ENCODE results near the gene IL13RA1. TPM values are rescaled to one million over a fixed set of nuclear protein-coding genes. Genes with fewer than 3 reads are reported as not detected.

Gene IL13RA1
- total and polyA plus RNA-seq, 4 donors = 31.2 to 137 (median 44.5) TPM

- TF ChIP-seq TAF1 (conservative IDR thresholded peaks at IDR 0.05) (no peak), YY1 (IDR thresholded peaks at IDR 0.05) (no peak), FOXA1 (IDR thresholded peaks at IDR 0.05) (no peak), HNF4A (conservative IDR thresholded peaks at IDR 0.05) (no peak), CTCF (IDR thresholded peaks at IDR 0.05; ENCODE audit: low read depth, low read length, missing input control) (no peak), GABPA (IDR thresholded peaks at IDR 0.05 in 1 of 2, conservative IDR thresholded peaks at IDR 0.05 in 1 of 2) (no peak), HNF4G (IDR thresholded peaks at IDR 0.05) (no peak), NR2F2 (IDR thresholded peaks at IDR 0.05) (no peak), RAD21 (IDR thresholded peaks at IDR 0.05) (no peak), MAX (IDR thresholded peaks at IDR 0.05) (no peak), FOXA2 (IDR thresholded peaks at IDR 0.05) (no peak), SP1 (IDR thresholded peaks at IDR 0.05) (no peak)
- TF ChIP-seq, protein P1, sequence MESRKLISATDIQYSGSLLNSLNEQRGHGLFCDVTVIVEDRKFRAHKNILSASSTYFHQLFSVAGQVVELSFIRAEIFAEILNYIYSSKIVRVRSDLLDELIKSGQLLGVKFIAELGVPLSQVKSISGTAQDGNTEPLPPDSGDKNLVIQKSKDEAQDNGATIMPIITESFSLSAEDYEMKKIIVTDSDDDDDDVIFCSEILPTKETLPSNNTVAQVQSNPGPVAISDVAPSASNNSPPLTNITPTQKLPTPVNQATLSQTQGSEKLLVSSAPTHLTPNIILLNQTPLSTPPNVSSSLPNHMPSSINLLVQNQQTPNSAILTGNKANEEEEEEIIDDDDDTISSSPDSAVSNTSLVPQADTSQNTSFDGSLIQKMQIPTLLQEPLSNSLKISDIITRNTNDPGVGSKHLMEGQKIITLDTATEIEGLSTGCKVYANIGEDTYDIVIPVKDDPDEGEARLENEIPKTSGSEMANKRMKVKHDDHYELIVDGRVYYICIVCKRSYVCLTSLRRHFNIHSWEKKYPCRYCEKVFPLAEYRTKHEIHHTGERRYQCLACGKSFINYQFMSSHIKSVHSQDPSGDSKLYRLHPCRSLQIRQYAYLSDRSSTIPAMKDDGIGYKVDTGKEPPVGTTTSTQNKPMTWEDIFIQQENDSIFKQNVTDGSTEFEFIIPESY (IDR thresholded peaks at IDR 0.05) = no peak
- TF ChIP-seq, protein P2, sequence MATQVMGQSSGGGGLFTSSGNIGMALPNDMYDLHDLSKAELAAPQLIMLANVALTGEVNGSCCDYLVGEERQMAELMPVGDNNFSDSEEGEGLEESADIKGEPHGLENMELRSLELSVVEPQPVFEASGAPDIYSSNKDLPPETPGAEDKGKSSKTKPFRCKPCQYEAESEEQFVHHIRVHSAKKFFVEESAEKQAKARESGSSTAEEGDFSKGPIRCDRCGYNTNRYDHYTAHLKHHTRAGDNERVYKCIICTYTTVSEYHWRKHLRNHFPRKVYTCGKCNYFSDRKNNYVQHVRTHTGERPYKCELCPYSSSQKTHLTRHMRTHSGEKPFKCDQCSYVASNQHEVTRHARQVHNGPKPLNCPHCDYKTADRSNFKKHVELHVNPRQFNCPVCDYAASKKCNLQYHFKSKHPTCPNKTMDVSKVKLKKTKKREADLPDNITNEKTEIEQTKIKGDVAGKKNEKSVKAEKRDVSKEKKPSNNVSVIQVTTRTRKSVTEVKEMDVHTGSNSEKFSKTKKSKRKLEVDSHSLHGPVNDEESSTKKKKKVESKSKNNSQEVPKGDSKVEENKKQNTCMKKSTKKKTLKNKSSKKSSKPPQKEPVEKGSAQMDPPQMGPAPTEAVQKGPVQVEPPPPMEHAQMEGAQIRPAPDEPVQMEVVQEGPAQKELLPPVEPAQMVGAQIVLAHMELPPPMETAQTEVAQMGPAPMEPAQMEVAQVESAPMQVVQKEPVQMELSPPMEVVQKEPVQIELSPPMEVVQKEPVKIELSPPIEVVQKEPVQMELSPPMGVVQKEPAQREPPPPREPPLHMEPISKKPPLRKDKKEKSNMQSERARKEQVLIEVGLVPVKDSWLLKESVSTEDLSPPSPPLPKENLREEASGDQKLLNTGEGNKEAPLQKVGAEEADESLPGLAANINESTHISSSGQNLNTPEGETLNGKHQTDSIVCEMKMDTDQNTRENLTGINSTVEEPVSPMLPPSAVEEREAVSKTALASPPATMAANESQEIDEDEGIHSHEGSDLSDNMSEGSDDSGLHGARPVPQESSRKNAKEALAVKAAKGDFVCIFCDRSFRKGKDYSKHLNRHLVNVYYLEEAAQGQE (IDR thresholded peaks at IDR 0.05) = no peak
- peaks cover 0 to 11% (median 5%) of the 10 kb centered on the region in 4 donors for H3K36me3 ChIP-seq (ENCODE audit: control insufficient read depth in 4 of 4, insufficient read depth in 3 of 4, low read depth in 1 of 4, low read length in 3 of 4)
- 86% methylated on average over 4 of the region's 4 CpGs for WGBS
- no peaks in the 10 kb centered on the region for H3K27me3 ChIP-seq (ENCODE audit: control insufficient read depth in 4 of 4, insufficient read depth in 4 of 4, low read length in 3 of 4)
- DNase-seq (ENCODE audit: low spot score) = no peak
- H3K4me1 ChIP-seq (ENCODE audit: control insufficient read depth in 4 of 4, insufficient read depth in 4 of 4, low read length in 3 of 4) = peaks cover 0 to 14% (median 4%) of the 10 kb centered on the region in 4 donors
- H3K27ac ChIP-seq (ENCODE audit: low read depth in 1 of 2, low read length in 2 of 2) = no peak overlapping the region
- no peaks in the 10 kb centered on the region for H3K9me3 ChIP-seq (ENCODE audit: control insufficient read depth in 4 of 4, low read length in 3 of 4)
- H3K9ac ChIP-seq (ENCODE audit: low read depth in 1 of 2, low read length in 2 of 2) = no peak overlapping the region
- H3K4me3 ChIP-seq (ENCODE audit: low read depth in 1 of 3, low read length in 3 of 3) = no peak overlapping the region
Measured at GRCh38 chrX:118755633-118756032, 28.2 kb downstream of the IL13RA1 start.

GRCh38 chrX:118756101-118756500 is 28.7 kb downstream of the IL13RA1 start:
- DNase-seq (ENCODE audit: low spot score) = no peak
- no peak overlapping the region for H3K4me3 ChIP-seq (ENCODE audit: low read depth in 1 of 3, low read length in 3 of 3)
- H3K36me3 ChIP-seq (ENCODE audit: control insufficient read depth in 4 of 4, insufficient read depth in 3 of 4, low read depth in 1 of 4, low read length in 3 of 4) = peaks cover 0 to 11% (median 5%) of the 10 kb centered on the region in 4 donors
- no peak overlapping the region for H3K9ac ChIP-seq (ENCODE audit: low read depth in 1 of 2, low read length in 2 of 2)
- peaks cover 0 to 14% (median 4%) of the 10 kb centered on the region in 4 donors for H3K4me1 ChIP-seq (ENCODE audit: control insufficient read depth in 4 of 4, insufficient read depth in 4 of 4, low read length in 3 of 4)
- WGBS = 88% methylated on average over 2 of the region's 2 CpGs
- TF ChIP-seq EGR1 (IDR thresholded peaks at IDR 0.05; ENCODE audit: low read depth in 2 of 2) (no peak), HNF4G (IDR thresholded peaks at IDR 0.05) (no peak), RXRA (IDR thresholded peaks at IDR 0.05) (no peak), FOXA1 (IDR thresholded peaks at IDR 0.05) (no peak), TAF1 (conservative IDR thresholded peaks at IDR 0.05) (no peak)
- TF ChIP-seq, protein P1 (IDR thresholded peaks at IDR 0.05) = no peak
- TF ChIP-seq, protein P2 (IDR thresholded peaks at IDR 0.05) = no peak
- TF ChIP-seq, protein P3, sequence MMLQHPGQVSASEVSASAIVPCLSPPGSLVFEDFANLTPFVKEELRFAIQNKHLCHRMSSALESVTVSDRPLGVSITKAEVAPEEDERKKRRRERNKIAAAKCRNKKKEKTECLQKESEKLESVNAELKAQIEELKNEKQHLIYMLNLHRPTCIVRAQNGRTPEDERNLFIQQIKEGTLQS (IDR thresholded peaks at IDR 0.05) = no peak
- no peaks in the 10 kb centered on the region for H3K27me3 ChIP-seq (ENCODE audit: control insufficient read depth in 4 of 4, insufficient read depth in 4 of 4, low read length in 3 of 4)
- no peak overlapping the region for H3K27ac ChIP-seq (ENCODE audit: low read depth in 1 of 2, low read length in 2 of 2)
- no peaks in the 10 kb centered on the region for H3K9me3 ChIP-seq (ENCODE audit: control insufficient read depth in 4 of 4, low read length in 3 of 4)

Measured in liver (tissue), 9 donors.